Heart right ventricle (tissue), 16 donors: ENCODE data around the gene CHCHD3. TPM values are rescaled to one million over a fixed set of nuclear protein-coding genes. Genes with fewer than 3 reads are reported as not detected.

ENCODE experiments used
- ATAC-seq, 8 donors: fragments of 200-7000 bp; cut with Tn5 transposase; one replicate each; pipeline ENCODE4 v1.9.1; 2020; ENCODE audit warnings: mild to moderate bottlenecking in 8 of 8, moderate library complexity in 8 of 8, moderate number of reproducible peaks in 1 of 8
- DNase-seq, 2 donors: peaks; one replicate each; pipeline ENCODE4 v3.0.0-alpha.2; 2020
- H3K27ac ChIP-seq, 10 donors: fragments of 200-600 bp; sonication (generic) in 2 of 10; one replicate each; pipeline versions ENCODE4 v1.5.0 to v1.8.0; 2020 to 2022; ENCODE audit warnings: mild to moderate bottlenecking in 3 of 10
- H3K27me3 ChIP-seq, 7 donors: fragments of 200-600 bp; one replicate each; pipeline ENCODE4 v1.8.0; 2021 to 2022; ENCODE audit warnings: mild to moderate bottlenecking in 2 of 7
- H3K36me3 ChIP-seq, 9 donors: fragments of 200-600 bp; sonication (generic) in 1 of 9; one replicate each; pipeline versions ENCODE4 v1.5.0 to v1.8.0; 2020 to 2022; ENCODE audit warnings: mild to moderate bottlenecking in 2 of 9
- H3K4me1 ChIP-seq, 9 donors: fragments of 200-600 bp; sonication (generic) in 1 of 9; one replicate each; pipeline versions ENCODE4 v1.5.0 to v1.8.0; 2020 to 2022; ENCODE audit warnings: mild to moderate bottlenecking in 4 of 9
- H3K4me3 ChIP-seq, 10 donors: fragments of 200-600 bp; sonication (generic) in 2 of 10; one replicate each; pipeline versions ENCODE4 v1.5.0 to v1.8.0; 2020 to 2022; ENCODE audit warnings: mild to moderate bottlenecking in 7 of 10, moderate library complexity in 2 of 10
- H3K9me3 ChIP-seq, 11 donors: fragments of 200-600 bp in 10 of 11; sonication (generic) in 2 of 11; one replicate each; pipeline versions ENCODE4 v1.5.0 to v1.8.0; 2013 to 2022; ENCODE audit warnings: mild to moderate bottlenecking in 2 of 11, control low read depth in 1 of 11, moderate library complexity in 1 of 11
- CTCF ChIP-seq, 9 donors: fragments of 200-600 bp; sonication (generic) in 2 of 9; IDR thresholded peaks; one replicate each; pipeline versions ENCODE4 v1.5.0 to v1.8.0; 2021 to 2022; ENCODE audit warnings: antibody characterized with exemption in 9 of 9, mild to moderate bottlenecking in 5 of 9, moderate library complexity in 1 of 9
- WGBS, 2 donors: extraction: QIAGEN DNeasy Blood & Tissue Kit; methylation state at CpG; one replicate each; pipeline ENCODE4 v1.1.7; 2013; ENCODE audit warnings: inconsistent platforms in 1 of 2; 5-methylcytosine and 5-hydroxymethylcytosine counted together
- intact Hi-C, 10 donors: fragments of 100-400 bp; cut with DNase I; formaldehyde crosslinking; loops; one replicate each; pipeline versions ENCODE4 v1.11.1 to v1.14.2; 2022
- polyA plus RNA-seq, 2 donors: library from polyadenylated mRNA; stranded (reverse); fragments of 200-250 nt; gene quantifications; one replicate each; pipeline ENCODE4 v1.2.3, GENCODE V29; 2013
- total RNA-seq, 10 donors: library from RNA; stranded (reverse); fragmentation: NEBNext Ultra II Directional in 3 of 10; extraction: Animal tissue kit (Norgen Biotek cat#: 25700) in 3 of 10; gene quantifications; one replicate each; pipeline versions ENCODE4 v1.2.1 to v1.2.4, GENCODE V29; 2021 to 2023
- donor health status: Arrhythmogenic right ventricular cardiomyopathy.
- donor health status: ischemic (EF 13 %, LVEDD 7.1; RV severe dilation, severe dysfunction).
- donor health status: healthy with polysubstance abuse.
- donor health status: DM: no; HTN: yes; CAD: no.
- donor health status: DM: no; HTN: no; CAD: no.
- donor health status: ischemic (EF 25% LVEDD 6.9; RV normal size, moderate dysfunction).
- donor health status: ischemic (EF 25% LVEDD 5.7; RV mildly dilated, moderate dysfunction).
- donor health status: healthy.
- donor health status: DM: yes; HTN: yes; CAD: no.
- donor health status: Ischemic cardiomyopathy.
- donor health status: ischemic (EF 35%, LVEDD 5.7; RV mildly dilated, moderate dysfunction).
- donor health status: nonischemic (EF 11% LVEDD 7.7; RV severe dilation, severe dysfunction).
- donor health status: DM: yes; HTN: yes; CAD: no.
- donor health status: PGD.
- donor health status: ischemic (EF 29% LVEDD 5.4; RV normal size, mild dysfunction).
- donor health status: nonischemic (EF 23%, LVEDD 6.1; RV moderate dilation, normal function).

The CHCHD3 gene
- total and polyA plus RNA-seq, 12 donors = 42.6 to 215 (median 185) TPM

- H3K27me3 ChIP-seq = no peaks in the 10 kb centered on the region
- 78 to 79% methylated on average over 2 of the region's 2 CpGs for WGBS, 2 donors
- no peak for TF ChIP-seq CTCF (IDR thresholded peaks at IDR 0.05)
- intact Hi-C loops = no loop called here
- H3K4me1 ChIP-seq = peaks cover 0 to 23% (median 6%) of the 10 kb centered on the region in 9 donors
- no peak overlapping the region for H3K27ac ChIP-seq
- no peak overlapping the region for H3K4me3 ChIP-seq
- peaks cover 0 to 19% (median 0%) of the 10 kb centered on the region in 9 donors for H3K36me3 ChIP-seq
- no peaks in the 10 kb centered on the region for H3K9me3 ChIP-seq
- ATAC-seq (no peak), DNase-seq (no peak)
Observed at GRCh38 chr7:132882714-132883428, 199.0 kb downstream of the CHCHD3 start.

- intact Hi-C loops = no loop called here
- no peak for DNase-seq
- no peak for TF ChIP-seq CTCF (IDR thresholded peaks at IDR 0.05)
- ATAC-seq = no peak
- Histone ChIP-seq H3K27me3 (no peaks in the 10 kb centered on the region), H3K9me3 (no peaks in the 10 kb centered on the region), H3K27ac (no peak overlapping the region), H3K36me3 (peaks cover 0 to 19% (median 0%) of the 10 kb centered on the region in 9 donors), H3K4me3 (no peak overlapping the region), H3K4me1 (peaks cover 0 to 27% (median 6%) of the 10 kb centered on the region in 9 donors)
- WGBS, 2 donors = 63 to 70% methylated on average over 3 of the region's 3 CpGs
Observed at GRCh38 chr7:132881317-132881716, 200.6 kb downstream of the CHCHD3 start.

DNA sequence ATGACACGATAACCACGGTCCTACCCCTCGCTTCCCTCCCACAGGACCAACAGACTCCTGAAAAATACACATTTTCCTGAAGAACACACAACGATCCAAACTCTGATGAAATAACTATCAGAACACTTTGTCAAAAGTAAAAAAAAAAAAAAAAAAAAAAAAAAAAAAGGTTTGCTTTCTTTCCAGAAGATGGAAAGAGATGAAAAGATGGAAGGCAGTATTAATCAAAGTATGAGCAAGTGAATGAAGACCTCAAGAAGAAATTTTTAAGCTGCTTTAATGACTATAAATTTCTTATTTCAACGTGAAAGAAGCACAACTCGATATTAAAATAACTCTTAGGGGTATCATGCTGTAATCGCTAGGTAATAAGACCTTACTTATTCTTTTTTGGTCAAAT is 202.3 kb downstream of the CHCHD3 start:
- TF ChIP-seq CTCF (IDR thresholded peaks at IDR 0.05) = no peak
- Histone ChIP-seq H3K27ac (no peak overlapping the region), H3K27me3 (no peaks in the 10 kb centered on the region), H3K4me3 (no peak overlapping the region), H3K4me1 (peaks cover 0 to 27% (median 6%) of the 10 kb centered on the region in 9 donors), H3K9me3 (no peaks in the 10 kb centered on the region), H3K36me3 (peaks cover 0 to 11% (median 0%) of the 10 kb centered on the region in 9 donors)
- no peak for DNase-seq
- intact Hi-C loops = no loop called here
- ATAC-seq = no peak
- WGBS, 2 donors = 97 to 98% methylated on average over 7 of the region's 7 CpGs

DNA sequence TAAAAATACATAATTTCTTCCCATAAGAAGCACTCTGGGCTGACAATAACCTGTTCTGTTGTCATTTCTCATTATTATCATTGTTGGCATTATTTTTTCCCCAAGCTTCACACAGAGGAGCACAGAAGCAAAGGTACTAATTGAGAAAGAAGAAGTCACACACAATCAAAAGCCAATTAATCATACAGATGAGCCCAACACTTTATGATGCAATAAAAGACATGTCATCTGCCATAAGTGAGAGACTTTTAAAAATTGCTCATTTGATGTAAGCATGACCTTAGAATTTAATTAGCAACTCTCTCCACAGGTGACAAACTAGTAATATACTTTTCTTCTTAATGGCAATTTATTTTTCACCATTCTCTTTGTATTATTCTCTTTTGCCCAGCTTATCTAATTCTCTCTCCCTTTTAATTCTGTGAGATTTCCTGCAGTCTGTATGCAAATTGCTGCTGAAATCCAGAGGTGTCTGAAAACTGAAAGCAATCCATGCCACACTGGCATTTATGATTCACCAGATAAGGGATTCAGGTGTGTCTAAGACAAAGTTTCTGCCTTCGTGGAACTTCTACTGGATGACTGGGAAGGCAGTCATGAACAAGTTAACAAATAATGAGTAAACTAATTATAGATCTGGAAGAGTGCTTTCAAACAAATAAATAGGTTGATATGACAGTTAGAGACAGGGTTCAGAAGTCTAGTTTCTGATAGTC is 203.5 kb downstream of the CHCHD3 start:
- no peak for DNase-seq

More for the DNA sequence above, 203.5 kb downstream of the CHCHD3 start:
- Histone ChIP-seq H3K9me3 (no peaks in the 10 kb centered on the region), H3K4me3 (no peak overlapping the region), H3K4me1 (peaks cover 0 to 27% (median 6%) of the 10 kb centered on the region in 9 donors), H3K36me3 (peaks cover 0 to 3% (median 0%) of the 10 kb centered on the region in 9 donors), H3K27me3 (no peaks in the 10 kb centered on the region), H3K27ac (no peak overlapping the region)
- intact Hi-C loops = no loop called here
- no peak for ATAC-seq
- no peak for TF ChIP-seq CTCF (IDR thresholded peaks at IDR 0.05)
- 77 to 82% methylated on average over 1 of the region's 1 CpG for WGBS, 2 donors
